Natural killer cell (primary cell): ENCODE results near the gene EHMT1. TPM values are rescaled to one million over a fixed set of nuclear protein-coding genes. Genes with fewer than 3 reads are reported as not detected.
"Not testable (repeated sequence)": the region's sequence is repeated elsewhere in the genome, so short reads cannot be mapped to it uniquely, and the experiment has no call there.

Source experiments
- ATAC-seq, 3 donors: fragments of 150-1000 bp in 2 of 3; fragments of 200-7000 bp in 1 of 3; cut with Tn5 transposase; 1 replicate in 1 of 3; 2 replicates in 2 of 3; pipeline ENCODE4 v1.10.0; 2021; ENCODE audit warnings: mild to moderate bottlenecking in 2 of 3, moderate library complexity in 2 of 3
- DNase-seq, 2 donors: peaks; one replicate each; pipeline versions ENCODE4 v3.0.0 to v3.0.0-alpha.2; 2013 to 2021; ENCODE audit warnings: mixed read lengths in 1 of 2
- H3K27ac ChIP-seq: one replicate; pipeline ENCODE4 v1.5.1; 2013; ENCODE audit warnings: mild to moderate bottlenecking, low read length
- H3K27me3 ChIP-seq: one replicate; pipeline ENCODE4 v1.6.1; 2013; ENCODE audit warnings: low read length; ENCODE audit not compliant: control insufficient read depth, insufficient read depth
- H3K36me3 ChIP-seq: one replicate; pipeline ENCODE4 v1.6.1; 2013; ENCODE audit warnings: low read length; ENCODE audit not compliant: control insufficient read depth, insufficient read depth
- H3K4me1 ChIP-seq: one replicate; pipeline ENCODE4 v1.6.1; 2013; ENCODE audit warnings: low read length; ENCODE audit not compliant: control insufficient read depth, insufficient read depth
- H3K4me3 ChIP-seq: one replicate; pipeline ENCODE4 v1.5.1; 2013; ENCODE audit warnings: low read length
- H3K9me3 ChIP-seq: one replicate; pipeline ENCODE4 v1.6.1; 2013; ENCODE audit warnings: low read length; ENCODE audit not compliant: control insufficient read depth, insufficient read depth
- H3K27ac Mint-ChIP-seq, 2 donors: one replicate each; pipeline ENCODE4 v1.8.0; 2022; ENCODE audit warnings: mild to moderate bottlenecking in 2 of 2, mixed read lengths in 2 of 2, moderate library complexity in 1 of 2
- H3K27me3 Mint-ChIP-seq, 2 donors: one replicate each; pipeline ENCODE4 v1.8.0; 2022; ENCODE audit warnings: low read depth in 2 of 2, mixed read lengths in 2 of 2
- H3K36me3 Mint-ChIP-seq: one replicate; pipeline ENCODE4 v1.8.0; 2022; ENCODE audit warnings: mixed read lengths
- H3K4me1 Mint-ChIP-seq, 2 donors: one replicate each; pipeline ENCODE4 v1.8.0; 2022; ENCODE audit warnings: mixed read lengths in 2 of 2
- H3K4me3 Mint-ChIP-seq: one replicate; pipeline ENCODE4 v1.8.0; 2022; ENCODE audit warnings: mild to moderate bottlenecking, moderate library complexity, mixed read lengths
- H3K9me3 Mint-ChIP-seq, 2 donors: one replicate each; pipeline ENCODE4 v1.8.0; 2022; ENCODE audit warnings: mixed read lengths in 2 of 2
- WGBS: methylation state at CpG from one replicate; pipeline ENCODE4 v1.1.7; 2013; ENCODE audit warnings: missing lambda C conversion rate; ENCODE audit not compliant: insufficient coverage; 5-methylcytosine and 5-hydroxymethylcytosine counted together
- intact Hi-C: fragments of 100-400 bp; cut with micrococcal nuclease; formaldehyde crosslinking; loops from one replicate; pipeline ENCODE4 v1.14.2; 2022
- total RNA-seq, 4 donors: library from RNA; stranded (reverse); fragments of 120-200 nt in 1 of 4; gene quantifications; one replicate each; pipeline versions ENCODE4 v1.2.3 to v1.2.4, GENCODE V29; 2013 to 2022
- TF ChIP-seq, protein P1 (sequence below): fragments of 200-600 bp; IDR thresholded peaks from one replicate; pipeline ENCODE4 v1.8.0; 2022; ENCODE audit warnings: antibody characterized with exemption

EHMT1 gene
- total RNA-seq, 3 donors from 2014 or later (not counting 1 experiment from before 2014, with no cell fraction given), result 173 to 200 (median 176) TPM

DNA sequence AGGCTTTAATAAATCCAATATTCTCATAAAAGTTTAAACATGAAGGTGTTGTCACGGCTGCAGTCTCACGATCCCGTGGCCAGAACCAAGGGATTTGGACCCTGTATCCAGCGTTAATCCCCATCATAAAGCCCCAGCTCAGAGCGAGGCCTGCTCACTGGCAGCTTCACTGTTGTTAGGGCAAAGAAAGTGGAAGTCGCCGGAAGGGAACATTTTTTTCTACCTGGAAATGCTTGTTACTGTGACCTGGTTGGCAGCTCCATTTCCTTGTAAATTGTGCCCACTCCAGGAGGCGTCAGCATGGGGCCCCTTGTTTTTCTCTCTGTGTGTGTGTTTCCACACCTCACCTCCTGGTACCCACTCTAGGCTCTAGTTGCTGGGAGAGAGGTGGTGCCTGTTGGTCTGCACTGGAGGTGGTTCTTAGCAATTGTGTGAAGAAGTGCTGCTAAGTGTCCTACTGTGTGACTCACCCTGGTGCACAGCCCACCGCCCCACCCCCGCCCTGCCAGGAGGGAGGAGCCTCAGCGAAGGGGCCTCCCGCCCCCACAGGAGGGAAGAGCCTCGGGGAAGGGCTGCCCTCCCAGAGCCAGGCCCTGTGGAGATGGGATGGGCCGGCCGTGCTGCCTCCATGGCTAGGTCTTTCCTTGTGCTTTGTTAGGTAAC lies 105.1 kb downstream of the EHMT1 start:
- ATAC-seq (peak; percentile 31 to 45 (median 38)), DNase-seq (peak in 1 of 2 donors; percentile 26)
- Mint-ChIP-seq H3K27ac (peak overlapping the region; percentile 88 to 89), H3K4me1 (peaks cover 73 to 77% of the 10 kb centered on the region in 2 donors), H3K4me3 (peak overlapping the region; percentile 63), H3K9me3 (peaks cover 6 to 10% of the 10 kb centered on the region in 2 donors), H3K36me3 (peaks cover 25% of the 10 kb centered on the region), H3K27me3 (no peaks in the 10 kb centered on the region)
- H3K9me3 ChIP-seq, result peaks cover 26% of the 10 kb centered on the region
- TF ChIP-seq, protein P1, sequence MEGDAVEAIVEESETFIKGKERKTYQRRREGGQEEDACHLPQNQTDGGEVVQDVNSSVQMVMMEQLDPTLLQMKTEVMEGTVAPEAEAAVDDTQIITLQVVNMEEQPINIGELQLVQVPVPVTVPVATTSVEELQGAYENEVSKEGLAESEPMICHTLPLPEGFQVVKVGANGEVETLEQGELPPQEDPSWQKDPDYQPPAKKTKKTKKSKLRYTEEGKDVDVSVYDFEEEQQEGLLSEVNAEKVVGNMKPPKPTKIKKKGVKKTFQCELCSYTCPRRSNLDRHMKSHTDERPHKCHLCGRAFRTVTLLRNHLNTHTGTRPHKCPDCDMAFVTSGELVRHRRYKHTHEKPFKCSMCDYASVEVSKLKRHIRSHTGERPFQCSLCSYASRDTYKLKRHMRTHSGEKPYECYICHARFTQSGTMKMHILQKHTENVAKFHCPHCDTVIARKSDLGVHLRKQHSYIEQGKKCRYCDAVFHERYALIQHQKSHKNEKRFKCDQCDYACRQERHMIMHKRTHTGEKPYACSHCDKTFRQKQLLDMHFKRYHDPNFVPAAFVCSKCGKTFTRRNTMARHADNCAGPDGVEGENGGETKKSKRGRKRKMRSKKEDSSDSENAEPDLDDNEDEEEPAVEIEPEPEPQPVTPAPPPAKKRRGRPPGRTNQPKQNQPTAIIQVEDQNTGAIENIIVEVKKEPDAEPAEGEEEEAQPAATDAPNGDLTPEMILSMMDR, result no peak
- H3K36me3 ChIP-seq, result peaks cover 29% of the 10 kb centered on the region
- H3K27ac ChIP-seq, result peak overlapping the region; percentile 82
- H3K4me1 ChIP-seq, result peaks cover 47% of the 10 kb centered on the region
- intact Hi-C loops, result no loop called here
- H3K27me3 ChIP-seq, result no peaks in the 10 kb centered on the region
- H3K4me3 ChIP-seq, result no peak overlapping the region
- WGBS, result 91% methylated on average over 14 of the region's 15 CpGs

DNA sequence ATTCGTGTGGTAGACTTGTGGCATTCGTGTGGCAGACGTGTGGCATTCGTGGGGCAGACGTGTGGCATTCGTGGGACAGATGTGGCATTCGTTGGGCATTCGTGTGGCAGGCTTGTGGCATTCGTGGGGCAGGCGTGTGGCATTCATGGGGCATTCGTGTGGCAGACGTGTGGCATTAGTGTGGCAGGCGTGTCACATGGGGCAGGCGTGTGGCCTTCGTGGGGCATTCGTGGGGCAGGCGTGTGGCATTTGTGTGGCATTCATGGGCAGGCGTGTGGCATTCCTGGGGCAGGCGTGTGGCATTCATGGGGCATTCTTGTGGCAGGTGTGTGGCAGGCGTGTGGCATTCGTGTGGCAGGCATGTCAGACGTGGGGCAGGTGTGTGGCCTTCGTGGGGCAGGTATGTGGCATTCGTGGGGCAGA lies 106.0 kb downstream of the EHMT1 start:
- no peaks in the 10 kb centered on the region for H3K27me3 ChIP-seq
- DNase-seq (no peak), ATAC-seq (no peak)
- H3K36me3 ChIP-seq, result peaks cover 23% of the 10 kb centered on the region
- H3K27ac Mint-ChIP-seq, result peak overlapping the region; percentile 88 to 89
- peaks cover 69 to 73% of the 10 kb centered on the region in 2 donors for H3K4me1 Mint-ChIP-seq
- intact Hi-C loops, result no loop called here
- no peak overlapping the region for H3K27ac ChIP-seq
- H3K9me3 ChIP-seq, result peaks cover 26% of the 10 kb centered on the region
- H3K9me3 Mint-ChIP-seq, result peaks cover 6 to 10% of the 10 kb centered on the region in 2 donors
- no peak overlapping the region for H3K4me3 ChIP-seq
- peaks cover 30% of the 10 kb centered on the region for H3K36me3 Mint-ChIP-seq
- H3K4me1 ChIP-seq, result peaks cover 48% of the 10 kb centered on the region
- 95% methylated on average over 24 of the region's 24 CpGs for WGBS
- H3K27me3 Mint-ChIP-seq, result no peaks in the 10 kb centered on the region
- no peak overlapping the region for H3K4me3 Mint-ChIP-seq
- TF ChIP-seq, protein P1, result no peak

DNA sequence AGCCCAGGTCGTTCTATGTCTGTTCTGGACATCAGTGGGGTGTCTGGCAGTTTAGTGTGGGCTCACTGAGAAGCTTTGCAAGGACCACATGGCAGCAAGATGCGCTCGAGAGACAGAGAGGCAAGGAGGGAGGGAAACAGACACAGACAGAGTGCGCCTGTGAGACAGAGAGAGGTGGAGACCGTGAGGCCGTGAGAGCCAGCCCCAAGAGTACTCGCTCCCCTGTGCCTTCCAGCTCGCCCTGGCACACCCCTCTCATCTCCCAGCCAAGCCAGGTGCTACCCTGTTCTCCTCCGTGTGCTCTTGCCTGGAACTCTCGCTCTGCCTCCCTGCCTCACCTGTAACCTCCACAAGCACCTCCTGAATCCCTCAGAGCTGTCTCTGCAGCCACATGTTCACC lies 106.8 kb downstream of the EHMT1 start:
- no peak overlapping the region for H3K27ac ChIP-seq
- H3K27me3 Mint-ChIP-seq, result no peaks in the 10 kb centered on the region
- 96% methylated on average over 10 of the region's 10 CpGs for WGBS
- peaks cover 24% of the 10 kb centered on the region for H3K36me3 ChIP-seq
- H3K4me1 ChIP-seq, result peaks cover 48% of the 10 kb centered on the region
- DNase-seq, result no peak
- H3K27ac Mint-ChIP-seq, result peak overlapping the region; percentile 47 to 88
- H3K4me1 Mint-ChIP-seq, result peaks cover 69 to 76% of the 10 kb centered on the region in 2 donors
- TF ChIP-seq, protein P1, result no peak
- no peak for ATAC-seq
- peaks cover 6 to 10% of the 10 kb centered on the region in 2 donors for H3K9me3 Mint-ChIP-seq
- H3K9me3 ChIP-seq, result peaks cover 26% of the 10 kb centered on the region
- no peaks in the 10 kb centered on the region for H3K27me3 ChIP-seq
- H3K4me3 ChIP-seq, result no peak overlapping the region
- intact Hi-C loops, result no loop called here
- H3K4me3 Mint-ChIP-seq, result peak overlapping the region; percentile 10
- peaks cover 34% of the 10 kb centered on the region for H3K36me3 Mint-ChIP-seq

DNA sequence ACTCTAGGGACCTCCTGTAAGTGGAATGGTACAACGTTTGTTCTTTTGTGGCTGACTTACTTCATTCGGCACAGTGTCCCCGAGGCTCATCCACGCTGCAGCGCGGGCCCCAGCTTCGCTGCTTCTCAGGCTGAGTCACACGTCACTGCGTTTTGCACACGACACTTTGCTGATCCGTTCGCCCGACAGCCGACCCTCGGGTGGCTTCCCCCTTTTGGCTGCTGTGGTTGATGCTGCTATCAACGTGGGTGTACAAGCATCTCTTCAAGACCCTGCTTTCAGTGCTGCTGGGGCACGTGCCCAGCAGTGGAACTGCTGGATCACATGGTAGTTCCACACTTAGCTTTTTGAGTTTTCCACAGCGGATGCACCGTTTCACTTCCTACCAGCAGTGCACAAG lies 107.5 kb downstream of the EHMT1 start:
- 96% methylated on average over 4 of the region's 19 CpGs for WGBS
- H3K27ac Mint-ChIP-seq, result peak overlapping the region; percentile 14 to 47
- intact Hi-C loops, ATAC-seq, H3K27me3 Mint-ChIP-seq, H3K27me3 ChIP-seq, H3K4me3 ChIP-seq, DNase-seq, H3K4me3 Mint-ChIP-seq, H3K27ac ChIP-seq: not testable (repeated sequence)
- peaks cover 22% of the 10 kb centered on the region for H3K36me3 ChIP-seq
- peaks cover 6 to 10% of the 10 kb centered on the region in 2 donors for H3K9me3 Mint-ChIP-seq
- peaks cover 48% of the 10 kb centered on the region for H3K4me1 ChIP-seq
- H3K4me1 Mint-ChIP-seq, result peaks cover 68 to 75% of the 10 kb centered on the region in 2 donors
- peaks cover 32% of the 10 kb centered on the region for H3K36me3 Mint-ChIP-seq
- H3K9me3 ChIP-seq, result peaks cover 26% of the 10 kb centered on the region
